Caco-2 (cell line): ENCODE results near the gene SRSF7. TPM values are rescaled to one million over a fixed set of nuclear protein-coding genes. Genes with fewer than 3 reads are reported as not detected.
"Not testable (repeated sequence)": the region's sequence is repeated elsewhere in the genome, so short reads cannot be mapped to it uniquely, and the experiment has no call there.

Experiments
- BruUV-seq: library from RNA; stranded (reverse); fragments of 400-500 nt; replicated peaks from 2 replicates; lab custom pipeline; 2021; lab: Mats Ljungman, UMichigan
- CTCF ChIA-PET: fragments of 300-600 bp; sonication (Branson Sonifier 250); formaldehyde crosslinking; loops from one replicate; lab custom pipeline; 2022; ENCODE audit warnings: antibody characterized with exemption; lab: Charles Lee
- POLR2A ChIA-PET: fragments of 300-600 bp; sonication (Branson Sonifier 250); formaldehyde crosslinking; loops from one replicate; lab custom pipeline; 2022; ENCODE audit warnings: antibody characterized with exemption; lab: Charles Lee
- DNase-seq, 2 experiments: peaks; one replicate each; pipeline versions ENCODE4 v3.0.0 to v3.0.0-alpha.2; 2020 to 2022
- H3K27me3 ChIP-seq: replicated peaks from 2 replicates; pipeline ENCODE4 v1.6.0; 2011; ENCODE audit warnings: low read length; ENCODE audit not compliant: control insufficient read depth, insufficient read depth
- H3K36me3 ChIP-seq: 2 replicates; pipeline ENCODE4 v1.5.1; 2011; ENCODE audit warnings: low read length; ENCODE audit not compliant: control insufficient read depth, insufficient read depth
- H3K4me1 ChIP-seq: fragments of 250-450 bp; sonication (Bioruptor Pico); 2 replicates; pipeline ENCODE4 v1.5.1; 2020; ENCODE audit warnings: mild to moderate bottlenecking
- H3K4me3 ChIP-seq: 2 replicates; pipeline ENCODE4 v1.5.1; 2011; ENCODE audit warnings: low read depth, mild to moderate bottlenecking, control low read depth, low read length
- H3K9me3 ChIP-seq: fragments of 250-450 bp; sonication (Bioruptor Pico); 2 replicates; pipeline ENCODE4 v1.5.1; 2020; ENCODE audit warnings: mild to moderate bottlenecking, moderate library complexity
- H3K27ac Mint-ChIP-seq: one replicate; pipeline ENCODE4 v1.8.0; 2022; ENCODE audit warnings: mixed read lengths; ENCODE audit not compliant: unreplicated experiment
- H3K27me3 Mint-ChIP-seq: one replicate; pipeline ENCODE4 v1.8.0; 2022; ENCODE audit warnings: mixed read lengths; ENCODE audit not compliant: insufficient read depth, unreplicated experiment
- H3K36me3 Mint-ChIP-seq: one replicate; pipeline ENCODE4 v1.8.0; 2022; ENCODE audit warnings: mild to moderate bottlenecking, mixed read lengths; ENCODE audit not compliant: insufficient read depth, unreplicated experiment
- H3K4me1 Mint-ChIP-seq: one replicate; pipeline ENCODE4 v1.8.0; 2022; ENCODE audit warnings: low read depth, mixed read lengths; ENCODE audit not compliant: unreplicated experiment
- H3K4me3 Mint-ChIP-seq: one replicate; pipeline ENCODE4 v1.8.0; 2022; ENCODE audit warnings: mild to moderate bottlenecking, moderate library complexity, mixed read lengths; ENCODE audit not compliant: unreplicated experiment
- H3K9me3 Mint-ChIP-seq: one replicate; pipeline ENCODE4 v1.8.0; 2022; ENCODE audit warnings: mixed read lengths; ENCODE audit not compliant: unreplicated experiment
- CTCF ChIP-seq, 2 experiments: fragments of 200-600 bp in 1 of 2; IDR thresholded peaks; 1 replicate in 1 of 2; 2 replicates in 1 of 2; pipeline versions ENCODE4 v1.5.1 to v1.8.0; 2011 to 2022; ENCODE audit warnings: antibody characterized with exemption in 1 of 2, control low read depth in 1 of 2, inconsistent platforms in 1 of 2, low read depth in 1 of 2, low read length in 1 of 2, mild to moderate bottlenecking in 1 of 2, moderate library complexity in 1 of 2; ENCODE audit not compliant: insufficient read depth in 1 of 2, severe bottlenecking in 1 of 2, unreplicated experiment in 1 of 2
- intact Hi-C: fragments of 100-400 bp; cut with micrococcal nuclease; formaldehyde crosslinking; loops from one replicate; pipeline ENCODE4 v1.10.0; 2022; ENCODE audit not compliant: unreplicated experiment
- total RNA-seq: library from RNA; stranded (reverse); gene quantifications from 2 replicates; pipeline ENCODE4 v1.2.3, GENCODE V29; 2022

SRSF7 gene
- total RNA-seq, 1 experiment from 2014 or later, result 233 TPM

DNA sequence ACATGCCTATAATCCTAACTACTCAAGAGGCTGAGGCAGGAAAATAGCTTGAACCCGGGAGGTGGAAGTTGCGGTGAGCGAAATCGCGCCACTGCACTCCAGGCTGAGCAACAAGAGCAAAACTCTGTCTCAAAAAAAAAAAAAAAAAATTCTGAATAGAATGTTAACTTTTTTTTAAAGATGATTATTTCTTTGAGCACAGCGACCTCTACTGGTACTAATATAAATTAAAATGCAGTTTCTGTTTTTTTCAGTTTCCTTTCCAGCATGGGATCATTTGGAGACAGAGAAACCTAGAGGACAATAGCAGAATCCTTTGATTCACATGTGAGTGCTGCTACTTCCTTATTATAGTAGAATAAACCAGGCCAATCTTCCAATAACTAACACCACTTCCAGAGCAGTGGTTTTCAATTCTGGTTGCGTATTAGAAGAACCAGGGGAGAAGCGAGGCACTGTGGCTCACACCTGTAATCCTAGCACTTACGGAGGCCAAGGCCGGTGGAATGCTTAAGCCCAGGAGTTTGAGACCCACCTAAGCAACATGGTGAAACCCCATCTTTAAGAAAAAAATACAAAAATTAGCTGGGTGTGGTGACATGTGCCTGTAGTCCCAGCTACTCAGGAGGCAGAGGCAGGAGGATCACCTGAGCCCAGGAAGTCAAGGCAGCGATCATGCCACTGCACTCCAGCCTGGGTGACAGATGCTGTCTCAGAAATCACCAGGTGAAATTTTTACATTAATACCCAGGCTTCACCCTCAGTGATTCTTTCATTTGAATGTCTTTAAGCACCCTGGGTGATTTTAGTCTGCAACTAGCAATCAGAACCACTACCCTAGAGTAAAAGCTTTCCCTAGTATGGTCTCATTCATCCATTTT is 10.1 kb downstream of the SRSF7 start:
- Mint-ChIP-seq H3K4me3 (no peak overlapping the region), H3K4me1 (peaks cover 3% of the 10 kb centered on the region), H3K9me3 (peaks cover 16% of the 10 kb centered on the region), H3K27me3 (no peaks in the 10 kb centered on the region), H3K36me3 (peaks cover 100% of the 10 kb centered on the region), H3K27ac (no peak overlapping the region)
- intact Hi-C loops, result loop anchor here (5.0 kb wide), 2 partner anchors 139 to 204 kb away; partner anchors contain the start of gene HNRNPLL
- DNase-seq, result peak in 1 of 2 experiments; percentile 49
- H3K9me3 ChIP-seq, result no peaks in the 10 kb centered on the region
- ChIA-PET CTCF (interaction anchor here (0.7 kb wide), 1 partner anchor 9 kb away, joined by 3 read pairs; no protein-coding TSS in a partner anchor), POLR2A (interaction anchor here (1.4 kb wide), 1 partner anchor 10 kb away, joined by 16 read pairs; the partner anchor contains the start of gene SRSF7)
- TF ChIP-seq CTCF (IDR thresholded peaks at IDR 0.05; ENCODE audit: insufficient read depth in 1 of 2, low read depth in 1 of 2, low read length in 1 of 2, severe bottlenecking in 1 of 2, unreplicated experiment in 1 of 2), result peak; percentile 33 to 56
- BruUV-seq, result no TSS peak
- H3K4me3 ChIP-seq, result no peak overlapping the region
- peaks cover 5% of the 10 kb centered on the region for H3K4me1 ChIP-seq
- H3K36me3 ChIP-seq, result no peaks in the 10 kb centered on the region; the same call in none of the 2 replicates
- no peaks in the 10 kb centered on the region for H3K27me3 ChIP-seq

GRCh38 chr2:38739524-38739923 is 11.6 kb downstream of the SRSF7 start:
- no peak for DNase-seq
- Mint-ChIP-seq H3K36me3 (peaks cover 95% of the 10 kb centered on the region), H3K9me3 (peaks cover 16% of the 10 kb centered on the region), H3K27me3 (no peaks in the 10 kb centered on the region), H3K4me3 (no peak overlapping the region), H3K4me1 (no peaks in the 10 kb centered on the region), H3K27ac (no peak overlapping the region)
- ChIA-PET CTCF (interaction anchor here (0.6 to 0.7 kb wide), 2 partner anchors 53 to 186 kb away, joined by 3 read pairs; no protein-coding TSS in a partner anchor), POLR2A (interaction anchor here (1.4 kb wide), 1 partner anchor 12 kb away, joined by 8 read pairs; the partner anchor contains the start of gene SRSF7)
- H3K4me1 ChIP-seq, result no peaks in the 10 kb centered on the region; the same call in 1 of the 2 replicates
- TF ChIP-seq CTCF (IDR thresholded peaks at IDR 0.05; ENCODE audit: insufficient read depth in 1 of 2, low read depth in 1 of 2, low read length in 1 of 2, severe bottlenecking in 1 of 2, unreplicated experiment in 1 of 2), result no peak
- no peaks in the 10 kb centered on the region; the same call in 1 of the 2 replicates for H3K36me3 ChIP-seq
- H3K27me3 ChIP-seq, result no peaks in the 10 kb centered on the region
- BruUV-seq, result no TSS peak
- no peaks in the 10 kb centered on the region for H3K9me3 ChIP-seq
- no peak overlapping the region for H3K4me3 ChIP-seq
- intact Hi-C loops, result no loop called here

- Histone ChIP-seq H3K27me3 (no peaks in the 10 kb centered on the region), H3K4me3 (no peak overlapping the region), H3K9me3 (no peaks in the 10 kb centered on the region), H3K4me1 (no peaks in the 10 kb centered on the region; the same call in 1 of the 2 replicates), H3K36me3 (no peaks in the 10 kb centered on the region)
- no peak for DNase-seq
- Mint-ChIP-seq H3K27ac (no peak overlapping the region), H3K36me3 (peaks cover 91% of the 10 kb centered on the region), H3K4me1 (no peaks in the 10 kb centered on the region), H3K27me3 (no peaks in the 10 kb centered on the region), H3K9me3 (peaks cover 16% of the 10 kb centered on the region), H3K4me3 (no peak overlapping the region)
- ChIA-PET CTCF (no interaction called here), POLR2A (no interaction called here)
- no TSS peak for BruUV-seq
- no peak for TF ChIP-seq CTCF (IDR thresholded peaks at IDR 0.05; ENCODE audit: insufficient read depth in 1 of 2, low read depth in 1 of 2, low read length in 1 of 2, severe bottlenecking in 1 of 2, unreplicated experiment in 1 of 2)
- intact Hi-C loops, result no loop called here
Observed at GRCh38 chr2:38737925-38738324, 13.2 kb downstream of the SRSF7 start.

- H3K9me3 Mint-ChIP-seq, result peaks cover 16% of the 10 kb centered on the region
- H3K27me3 Mint-ChIP-seq, H3K36me3 ChIP-seq, POLR2A ChIA-PET, CTCF ChIA-PET, H3K4me3 Mint-ChIP-seq, BruUV-seq, DNase-seq, intact Hi-C loops, H3K27me3 ChIP-seq, H3K4me1 ChIP-seq, H3K4me1 Mint-ChIP-seq, H3K9me3 ChIP-seq, H3K4me3 ChIP-seq: not testable (repeated sequence)
- H3K27ac Mint-ChIP-seq, result peak overlapping the region; percentile 35
- peaks cover 89% of the 10 kb centered on the region for H3K36me3 Mint-ChIP-seq
Observed at GRCh38 chr2:38737000-38737698, 14.0 kb downstream of the SRSF7 start.
